VCaP (cell line): Measurements from ENCODE around the gene GUCA2B.
A peak's percentile ranks its signal among the peaks of the same experiment; 100 is the strongest.

Source experiments
- H3K27ac ChIP-seq: fragments of 450-650 bp; 2 replicates; pipeline ENCODE4 v1.5.1; 2017
- CTCF ChIP-seq: fragments of 450-650 bp; conservative IDR thresholded peaks from 2 replicates; pipeline ENCODE4 v1.5.1; 2017; ENCODE audit warnings: mild to moderate bottlenecking, moderate library complexity

Gene GUCA2B

GRCh38 chr1:42165511-42166210, 12.5 kb downstream of the GUCA2B start:
- H3K27ac ChIP-seq = peak overlapping the region; percentile 91
- no peak for TF ChIP-seq CTCF

- no peak overlapping the region; the same call in 1 of the 2 replicates for H3K27ac ChIP-seq
- TF ChIP-seq CTCF = no peak
Observed at GRCh38 chr1:42167611-42168390, 14.6 kb downstream of the GUCA2B start.

GRCh38 chr1:42168391-42168670, 15.1 kb downstream of the GUCA2B start:
- H3K27ac ChIP-seq = peak overlapping the region; percentile 94
- TF ChIP-seq CTCF = no peak

- TF ChIP-seq CTCF = no peak
- H3K27ac ChIP-seq = peak overlapping the region; percentile 94
Observed at GRCh38 chr1:42168763-42169162, 15.6 kb downstream of the GUCA2B start.

GRCh38 chr1:42170779-42171621, 17.8 kb downstream of the GUCA2B start:
- H3K27ac ChIP-seq = peak overlapping the region; percentile 94
- TF ChIP-seq CTCF = no peak

GRCh38 chr1:42171679-42172266, 18.6 kb downstream of the GUCA2B start:
- no peak for TF ChIP-seq CTCF
- peak overlapping the region; percentile 94 for H3K27ac ChIP-seq
